DOHH2 (cell line): ENCODE measurements around the gene MLLT10.

Experiments used
- H3F3A ChIP-seq: fragments of 200-600 bp; sonication (generic), shearing (Covaris generic); 2 replicates; pipeline ENCODE4 v1.6.0; 2016; ENCODE audit warnings: antibody characterized with exemption, mild to moderate bottlenecking; ENCODE audit not compliant: control insufficient read depth, insufficient read depth
- H3K27ac ChIP-seq: fragments of 200-600 bp; sonication (generic); 2 replicates; pipeline ENCODE4 v1.5.1; 2014; ENCODE audit warnings: low read depth, mild to moderate bottlenecking, low read length, moderate library complexity
- H3K27me3 ChIP-seq: fragments of 200-600 bp; sonication (generic); 2 replicates; pipeline ENCODE4 v1.6.1; 2014; ENCODE audit warnings: mild to moderate bottlenecking, low read length, mixed read lengths; ENCODE audit not compliant: control insufficient read depth
- H3K36me3 ChIP-seq: fragments of 200-600 bp; sonication (generic); 2 replicates; pipeline ENCODE4 v1.6.1; 2014; ENCODE audit warnings: mild to moderate bottlenecking, low read length, moderate library complexity, mixed read lengths; ENCODE audit not compliant: control insufficient read depth
- H3K4me1 ChIP-seq: fragments of 200-600 bp; sonication (generic); 2 replicates; pipeline ENCODE4 v1.6.1; 2014; ENCODE audit warnings: mild to moderate bottlenecking, low read length, mixed read lengths; ENCODE audit not compliant: control insufficient read depth
- H3K4me2 ChIP-seq: fragments of 200-600 bp; sonication (generic); 2 replicates; pipeline ENCODE4 v1.6.0; 2014; ENCODE audit warnings: mild to moderate bottlenecking, low read length, moderate library complexity
- H3K4me3 ChIP-seq: fragments of 200-600 bp; sonication (generic); 2 replicates; pipeline ENCODE4 v1.5.1; 2014; ENCODE audit warnings: mild to moderate bottlenecking, low read length, mixed read lengths
- H3K79me2 ChIP-seq: fragments of 200-600 bp; sonication (generic); 2 replicates; pipeline ENCODE4 v1.6.1; 2014; ENCODE audit warnings: mild to moderate bottlenecking, low read length, mixed read lengths; ENCODE audit not compliant: control insufficient read depth
- H3K9me2 ChIP-seq: fragments of 200-600 bp; sonication (generic); replicated peaks from 2 replicates; pipeline ENCODE4 v1.6.1; 2014; ENCODE audit warnings: mild to moderate bottlenecking, low read length, mixed read lengths; ENCODE audit not compliant: control insufficient read depth
- H3K9me3 ChIP-seq: fragments of 200-600 bp; sonication (generic); 2 replicates; pipeline ENCODE4 v1.6.1; 2014; ENCODE audit warnings: antibody characterized with exemption, low read length, mixed read lengths; ENCODE audit not compliant: control insufficient read depth, insufficient read depth
- H4K20me1 ChIP-seq: fragments of 200-600 bp; sonication (generic); 2 replicates; pipeline ENCODE4 v1.6.0; 2014; ENCODE audit warnings: low read depth, mild to moderate bottlenecking, antibody characterized with exemption, low read length, moderate library complexity; ENCODE audit not compliant: control insufficient read depth, insufficient read depth
- CTCF ChIP-seq: fragments of 200-600 bp; sonication (generic); IDR thresholded peaks from one replicate; pipeline ENCODE4 v1.5.1; 2014; ENCODE audit warnings: antibody characterized with exemption, mild to moderate bottlenecking, low read depth, low read length; ENCODE audit not compliant: poor library complexity, severe bottlenecking
- EZH2phosphoT487 ChIP-seq: fragments of 200-600 bp; sonication (generic); IDR thresholded peaks from 2 replicates; pipeline ENCODE4 v1.6.1; 2017; ENCODE audit warnings: borderline replicate concordance, mild to moderate bottlenecking, antibody characterized with exemption, low read length, moderate library complexity, mixed read lengths

The MLLT10 gene

DNA sequence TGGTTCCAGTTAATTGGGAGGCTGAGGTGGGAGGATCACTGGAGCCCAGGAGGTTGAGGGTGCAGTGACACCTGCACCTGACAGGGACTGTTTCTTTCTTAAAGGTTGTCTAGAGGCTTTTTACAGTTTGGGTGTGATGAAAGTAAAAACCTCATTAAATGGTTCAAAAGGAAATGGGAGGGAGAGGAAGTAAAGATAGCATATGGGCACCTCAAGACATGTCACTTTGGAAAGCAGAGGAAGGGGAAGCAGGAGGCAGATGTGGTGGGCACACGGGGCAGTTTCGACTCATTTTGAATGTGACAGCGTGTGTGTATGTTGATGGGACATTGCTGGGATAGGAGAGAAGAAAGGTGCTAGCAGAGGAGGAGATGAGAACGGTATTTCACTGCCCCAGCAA, 203.1 kb downstream of the MLLT10 start:
- Histone ChIP-seq H3K9me3 (no peaks in the 10 kb centered on the region), H4K20me1 (no peaks in the 10 kb centered on the region), H3K4me2 (no peak overlapping the region), H3K79me2 (no peaks in the 10 kb centered on the region; the same call in 1 of the 2 replicates), H3K4me3 (no peak overlapping the region), H3K36me3 (peaks cover 85% of the 10 kb centered on the region), H3K9me2 (no peaks in the 10 kb centered on the region), H3K27ac (no peak overlapping the region), H3K27me3 (no peaks in the 10 kb centered on the region), H3K4me1 (no peaks in the 10 kb centered on the region), H3F3A (no peaks in the 10 kb centered on the region)
- TF ChIP-seq EZH2phosphoT487 (no peak), CTCF (no peak)

DNA sequence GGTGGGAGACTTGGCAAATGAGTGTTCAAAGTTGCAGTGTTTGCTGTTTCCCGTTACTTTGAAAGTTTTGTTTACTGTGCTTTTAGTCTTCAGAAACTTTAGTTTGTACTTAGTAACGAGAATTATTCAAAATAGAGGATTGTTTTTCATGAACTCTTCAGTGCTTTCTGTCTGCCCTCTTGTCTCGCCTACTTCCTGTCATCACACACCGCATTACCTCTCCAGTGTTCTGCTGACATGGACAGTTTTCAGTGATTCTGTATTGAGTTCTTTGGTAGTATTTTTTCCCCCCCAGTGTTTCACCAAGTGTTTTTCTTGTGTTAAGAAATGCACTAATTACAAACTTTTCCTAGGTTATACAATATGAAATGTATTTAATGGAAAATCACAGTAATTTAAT, 207.0 kb downstream of the MLLT10 start:
- Histone ChIP-seq H3K79me2 (no peaks in the 10 kb centered on the region), H3K36me3 (peaks cover 68% of the 10 kb centered on the region), H3K4me2 (no peak overlapping the region), H3K9me3 (no peaks in the 10 kb centered on the region), H3F3A (no peaks in the 10 kb centered on the region), H3K27me3 (no peaks in the 10 kb centered on the region), H3K4me1 (no peaks in the 10 kb centered on the region), H4K20me1 (no peaks in the 10 kb centered on the region), H3K9me2 (no peaks in the 10 kb centered on the region), H3K27ac (no peak overlapping the region), H3K4me3 (no peak overlapping the region)
- no peak for TF ChIP-seq EZH2phosphoT487
- no peak for TF ChIP-seq CTCF

- no peak for TF ChIP-seq EZH2phosphoT487
- no peak for TF ChIP-seq CTCF
- Histone ChIP-seq H3K27me3 (no peaks in the 10 kb centered on the region), H3K36me3 (peaks cover 56% of the 10 kb centered on the region), H3K9me2 (no peaks in the 10 kb centered on the region), H3K9me3 (no peaks in the 10 kb centered on the region), H3K4me2 (no peak overlapping the region), H3K79me2 (no peaks in the 10 kb centered on the region), H3K4me1 (no peaks in the 10 kb centered on the region), H3F3A (no peaks in the 10 kb centered on the region; the same call in 1 of the 2 replicates), H3K27ac (no peak overlapping the region), H3K4me3 (no peak overlapping the region), H4K20me1 (no peaks in the 10 kb centered on the region)
These were observed 208.8 kb downstream of the MLLT10 start for GRCh38 chr10:21742740-21743412.
